Stimulated activated naive B cell treated with anti-CD40 and anti-IgM and Interleukin-4, amounts not matched to agents 10 μg/mL and 1 μg/mL and 100 μg/mL, for 72 hours (primary cell): ENCODE results near the gene PPP2R5C.

Source experiments
- ATAC-seq, 2 donors: fragments of 150-1000 bp; cut with Tn5 transposase; replicated peaks; 2 replicates each; pipeline ENCODE4 v1.10.0; 2021; ENCODE audit warnings: moderate library complexity in 1 of 2
- DNase-seq: peaks from one replicate; pipeline ENCODE4 v3.0.0; 2021
- H3K27ac Mint-ChIP-seq: one replicate; pipeline ENCODE4 v1.8.0; 2022; ENCODE audit warnings: mild to moderate bottlenecking, mixed read lengths
- H3K27me3 Mint-ChIP-seq, 2 donors: one replicate each; pipeline ENCODE4 v1.8.0; 2022; ENCODE audit warnings: mixed read lengths in 2 of 2
- H3K36me3 Mint-ChIP-seq, 2 donors: one replicate each; pipeline ENCODE4 v1.8.0; 2022; ENCODE audit warnings: mixed read lengths in 2 of 2, mild to moderate bottlenecking in 1 of 2
- H3K4me1 Mint-ChIP-seq, 2 donors: one replicate each; pipeline ENCODE4 v1.8.0; 2022; ENCODE audit warnings: mixed read lengths in 2 of 2, mild to moderate bottlenecking in 1 of 2
- H3K4me3 Mint-ChIP-seq, 2 donors: one replicate each; pipeline ENCODE4 v1.8.0; 2022; ENCODE audit warnings: mild to moderate bottlenecking in 2 of 2, mixed read lengths in 2 of 2, moderate library complexity in 1 of 2
- H3K9me3 Mint-ChIP-seq, 2 donors: one replicate each; pipeline ENCODE4 v1.8.0; 2022; ENCODE audit warnings: mixed read lengths in 2 of 2, mild to moderate bottlenecking in 1 of 2

The PPP2R5C gene

DNA sequence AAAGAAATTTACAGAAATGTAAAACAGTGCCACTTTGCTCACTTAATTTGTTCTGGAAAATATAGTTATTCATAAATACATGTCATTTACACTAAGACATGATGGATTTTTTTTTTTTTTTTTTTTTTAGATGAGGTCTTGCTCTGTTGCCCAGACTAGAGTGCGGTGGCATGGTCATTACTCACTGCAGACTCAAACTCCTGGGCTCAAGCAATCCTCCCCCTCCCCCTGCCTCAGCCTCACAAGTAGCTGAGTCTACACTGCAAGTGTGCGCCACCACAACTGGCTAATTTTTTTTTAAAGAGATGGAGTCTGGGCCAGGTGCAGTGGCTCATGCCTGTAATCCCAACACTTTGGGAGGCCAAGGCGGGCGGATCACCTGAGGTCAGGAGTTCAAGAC is 101.2 kb downstream of the PPP2R5C start:
- H3K36me3 Mint-ChIP-seq: peaks cover 34 to 39% of the 10 kb centered on the region in 2 donors
- no peak overlapping the region for H3K27ac Mint-ChIP-seq

DNA sequence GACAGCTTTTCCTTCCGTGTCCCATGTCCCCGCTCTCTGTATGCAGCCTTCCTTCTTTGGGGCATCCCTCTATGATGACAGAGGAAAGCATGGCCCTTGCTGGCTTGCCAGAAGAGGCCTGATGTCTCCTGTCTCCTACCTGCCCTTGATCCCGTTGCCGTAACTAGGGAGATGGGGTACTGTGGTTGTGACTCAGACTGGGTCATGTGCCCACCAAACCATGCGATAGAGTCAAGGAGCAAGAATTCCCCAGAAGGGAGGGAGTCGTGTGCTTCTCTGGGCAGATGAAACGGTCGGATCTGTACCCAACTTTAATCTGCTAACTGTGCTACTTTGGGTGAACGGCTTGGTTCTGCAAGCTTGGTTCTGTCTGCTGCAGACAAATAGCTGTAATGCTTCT is 103.8 kb downstream of the PPP2R5C start:
- ATAC-seq (no peak), DNase-seq (no peak)
- H3K27me3 Mint-ChIP-seq: no peaks in the 10 kb centered on the region
- peaks cover 20 to 42% of the 10 kb centered on the region in 2 donors for H3K4me1 Mint-ChIP-seq
- peaks cover 27 to 41% of the 10 kb centered on the region in 2 donors for H3K36me3 Mint-ChIP-seq
- H3K9me3 Mint-ChIP-seq: no peaks in the 10 kb centered on the region
- peak overlapping the region; percentile 66 for H3K27ac Mint-ChIP-seq
- no peak overlapping the region for H3K4me3 Mint-ChIP-seq

More for the DNA sequence above, 101.2 kb downstream of the PPP2R5C start:
- Mint-ChIP-seq H3K4me3 (no peak overlapping the region), H3K27me3 (no peaks in the 10 kb centered on the region), H3K4me1 (peaks cover 23 to 36% of the 10 kb centered on the region in 2 donors), H3K9me3 (no peaks in the 10 kb centered on the region)
- ATAC-seq: no peak
- DNase-seq: no peak

DNA sequence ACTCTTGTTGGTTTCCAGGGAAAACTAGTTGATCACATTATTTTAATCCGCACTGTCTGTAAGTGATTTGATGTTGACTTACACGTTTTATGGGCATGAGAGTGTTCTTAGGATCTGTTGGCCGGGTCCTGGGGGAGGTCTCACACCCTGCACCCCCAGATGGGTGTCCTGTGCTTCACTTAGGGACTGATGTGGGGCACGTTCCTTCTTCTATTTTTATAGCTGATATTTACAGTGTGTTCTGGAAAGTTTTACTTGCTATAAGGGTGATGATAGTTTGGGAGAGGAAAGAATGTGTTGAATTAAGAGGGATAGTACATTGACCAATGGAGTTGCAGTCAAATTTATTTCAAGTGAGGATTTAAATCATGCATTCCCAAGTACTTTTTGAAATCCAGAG is 106.3 kb downstream of the PPP2R5C start:
- Mint-ChIP-seq H3K27ac (no peak overlapping the region), H3K4me1 (peaks cover 24 to 60% of the 10 kb centered on the region in 2 donors), H3K36me3 (peaks cover 18 to 32% of the 10 kb centered on the region in 2 donors), H3K9me3 (no peaks in the 10 kb centered on the region), H3K4me3 (no peak overlapping the region), H3K27me3 (no peaks in the 10 kb centered on the region)
- no peak for DNase-seq
- no peak for ATAC-seq

DNA sequence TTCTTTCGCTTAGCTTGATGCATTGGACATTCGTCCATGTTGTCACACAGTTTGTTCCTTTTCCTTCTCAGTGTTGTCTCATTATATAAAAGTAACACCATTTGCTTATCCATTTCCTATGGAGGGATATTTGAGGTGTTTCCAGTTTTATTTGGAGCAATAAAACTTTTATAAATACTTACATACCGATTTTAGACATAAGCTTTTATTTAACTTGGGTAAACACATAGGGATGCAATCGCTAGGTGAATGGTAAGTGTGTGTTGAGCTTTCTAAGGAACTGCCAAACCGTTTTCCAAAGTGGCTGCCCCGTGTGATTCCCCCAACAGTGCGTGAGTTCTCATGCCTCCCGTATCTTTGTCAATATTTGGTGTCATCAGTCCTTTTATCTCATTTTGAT is 107.7 kb downstream of the PPP2R5C start:
- H3K36me3 Mint-ChIP-seq: peaks cover 22 to 43% of the 10 kb centered on the region in 2 donors
- no peak for DNase-seq
- no peaks in the 10 kb centered on the region for H3K9me3 Mint-ChIP-seq
- no peaks in the 10 kb centered on the region for H3K27me3 Mint-ChIP-seq
- H3K4me3 Mint-ChIP-seq: no peak overlapping the region
- peaks cover 31 to 72% of the 10 kb centered on the region in 2 donors for H3K4me1 Mint-ChIP-seq
- no peak for ATAC-seq
- H3K27ac Mint-ChIP-seq: peak overlapping the region; percentile 37

DNA sequence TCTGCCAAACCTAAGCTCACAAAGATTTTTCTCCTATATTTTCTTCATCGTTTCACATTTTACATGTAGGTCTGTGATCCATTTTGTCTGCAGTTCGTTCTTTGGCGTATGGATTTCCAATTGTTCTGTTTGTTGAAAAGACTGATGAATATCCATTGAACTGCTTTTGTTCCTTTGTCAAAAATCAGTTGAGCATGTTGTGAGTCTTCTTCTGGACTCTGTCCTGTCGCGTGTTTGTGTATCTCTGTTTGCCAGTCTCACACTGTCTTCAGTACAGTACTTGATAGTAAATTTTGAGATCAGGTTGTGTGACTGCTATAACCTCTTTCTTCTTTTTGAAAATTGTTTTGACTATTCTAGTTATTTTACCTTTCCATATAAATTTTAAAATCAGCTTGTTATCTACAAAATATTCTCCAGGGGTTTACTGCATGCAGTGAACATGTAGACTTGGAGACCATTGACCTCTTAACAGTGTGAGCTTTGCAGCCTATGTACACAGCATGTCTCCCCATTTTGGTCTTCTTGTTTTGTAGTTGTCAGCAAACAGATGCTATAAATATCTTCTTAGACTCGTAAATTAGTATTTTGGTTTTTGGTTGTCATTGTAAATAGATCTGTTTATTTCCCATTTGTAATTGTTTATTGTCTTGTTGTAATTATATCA is 108.9 kb downstream of the PPP2R5C start:
- DNase-seq (no peak), ATAC-seq (no peak)
- no peaks in the 10 kb centered on the region for H3K27me3 Mint-ChIP-seq
- no peak overlapping the region for H3K4me3 Mint-ChIP-seq
- H3K36me3 Mint-ChIP-seq: peaks cover 11 to 31% of the 10 kb centered on the region in 2 donors
- H3K4me1 Mint-ChIP-seq: peaks cover 26 to 67% of the 10 kb centered on the region in 2 donors
- no peak overlapping the region for H3K27ac Mint-ChIP-seq
- no peaks in the 10 kb centered on the region for H3K9me3 Mint-ChIP-seq

DNA sequence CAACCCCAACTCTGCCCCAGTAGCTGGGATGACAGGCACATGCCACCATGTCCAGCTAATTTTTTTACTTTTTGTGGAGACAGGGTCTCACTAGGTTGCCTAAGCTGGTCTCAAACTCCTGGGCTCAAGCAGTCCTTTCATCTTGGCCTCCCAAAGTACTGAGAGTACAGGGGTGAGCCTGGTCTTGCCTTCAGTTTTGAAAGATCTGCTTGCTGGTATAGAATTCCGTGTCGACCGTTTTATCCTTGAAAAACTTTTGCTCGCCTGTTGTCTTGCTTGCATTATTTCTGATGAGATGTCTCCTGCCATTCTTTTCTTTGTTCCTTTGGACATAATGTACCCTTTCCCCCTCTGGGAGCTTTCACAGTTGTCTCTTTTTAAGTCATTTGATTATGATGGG is 110.8 kb downstream of the PPP2R5C start:
- Mint-ChIP-seq H3K27me3 (no peaks in the 10 kb centered on the region), H3K9me3 (no peaks in the 10 kb centered on the region), H3K36me3 (peaks cover 11 to 30% of the 10 kb centered on the region in 2 donors), H3K4me1 (peaks cover 31 to 86% of the 10 kb centered on the region in 2 donors), H3K27ac (no peak overlapping the region), H3K4me3 (no peak overlapping the region)
- ATAC-seq: no peak
- no peak for DNase-seq

DNA sequence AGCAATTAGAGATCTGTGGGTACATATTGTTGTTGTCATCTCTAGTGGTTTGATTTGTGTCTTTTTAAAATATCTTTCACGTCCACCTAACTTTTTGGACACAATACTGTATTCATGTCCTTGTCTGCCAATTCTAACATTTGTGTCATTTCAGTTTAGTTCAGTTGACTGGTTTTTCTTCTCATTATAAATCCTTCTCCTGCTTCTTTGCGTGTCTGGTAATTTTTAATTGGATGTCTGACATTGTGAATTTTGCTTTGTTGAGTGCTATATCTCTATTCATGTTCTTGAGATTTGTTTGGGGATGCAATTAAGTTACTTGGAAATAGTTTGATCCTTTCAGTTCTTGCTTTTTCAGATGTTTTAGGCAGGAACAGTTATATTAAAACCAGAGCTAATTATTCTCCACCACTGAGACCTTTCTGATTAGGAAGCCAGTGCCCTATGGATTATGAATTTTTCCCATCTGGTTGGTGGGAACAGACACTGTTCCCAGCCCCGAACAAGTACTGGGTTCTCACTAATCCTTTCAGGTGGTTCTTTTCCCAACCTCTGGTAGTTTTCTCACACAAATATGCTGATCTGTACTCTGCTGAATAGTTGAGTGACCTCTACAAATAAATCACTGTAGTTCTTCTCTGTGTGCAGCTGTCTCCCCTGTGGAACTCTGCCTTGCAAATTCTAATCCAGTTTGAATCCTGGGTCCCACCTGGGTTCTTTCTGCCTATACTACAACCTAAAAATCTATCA is 111.7 kb downstream of the PPP2R5C start:
- no peak overlapping the region for H3K4me3 Mint-ChIP-seq
- H3K36me3 Mint-ChIP-seq: peaks cover 11 to 35% of the 10 kb centered on the region in 2 donors
- no peaks in the 10 kb centered on the region for H3K9me3 Mint-ChIP-seq
- ATAC-seq: no peak
- H3K4me1 Mint-ChIP-seq: peaks cover 37 to 90% of the 10 kb centered on the region in 2 donors
- H3K27me3 Mint-ChIP-seq: no peaks in the 10 kb centered on the region
- H3K27ac Mint-ChIP-seq: peak overlapping the region; percentile 10
- no peak for DNase-seq

DNA sequence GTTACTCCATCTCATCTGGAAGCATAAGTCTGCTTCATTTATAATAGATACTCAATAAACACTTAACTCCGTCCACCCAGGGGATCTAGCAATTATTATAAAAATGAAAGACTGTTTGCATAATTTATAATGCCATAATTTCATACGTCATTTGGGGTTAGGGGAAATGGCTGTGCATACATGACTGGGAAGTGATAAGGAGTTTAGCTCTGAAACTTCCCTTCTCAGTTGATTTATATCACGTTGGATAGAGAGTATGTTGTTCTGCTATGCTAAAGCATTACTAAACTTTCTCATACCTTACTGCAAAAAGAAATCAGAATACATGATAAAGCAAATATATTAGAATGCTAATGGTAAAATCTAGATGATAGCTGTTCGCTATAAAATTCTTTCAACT is 112.5 kb downstream of the PPP2R5C start:
- H3K9me3 Mint-ChIP-seq: no peaks in the 10 kb centered on the region
- H3K27ac Mint-ChIP-seq: peak overlapping the region; percentile 37
- peaks cover 40 to 93% of the 10 kb centered on the region in 2 donors for H3K4me1 Mint-ChIP-seq
- DNase-seq (no peak), ATAC-seq (no peak)
- H3K4me3 Mint-ChIP-seq: no peak overlapping the region
- H3K27me3 Mint-ChIP-seq: no peaks in the 10 kb centered on the region
- H3K36me3 Mint-ChIP-seq: peaks cover 8 to 32% of the 10 kb centered on the region in 2 donors

DNA sequence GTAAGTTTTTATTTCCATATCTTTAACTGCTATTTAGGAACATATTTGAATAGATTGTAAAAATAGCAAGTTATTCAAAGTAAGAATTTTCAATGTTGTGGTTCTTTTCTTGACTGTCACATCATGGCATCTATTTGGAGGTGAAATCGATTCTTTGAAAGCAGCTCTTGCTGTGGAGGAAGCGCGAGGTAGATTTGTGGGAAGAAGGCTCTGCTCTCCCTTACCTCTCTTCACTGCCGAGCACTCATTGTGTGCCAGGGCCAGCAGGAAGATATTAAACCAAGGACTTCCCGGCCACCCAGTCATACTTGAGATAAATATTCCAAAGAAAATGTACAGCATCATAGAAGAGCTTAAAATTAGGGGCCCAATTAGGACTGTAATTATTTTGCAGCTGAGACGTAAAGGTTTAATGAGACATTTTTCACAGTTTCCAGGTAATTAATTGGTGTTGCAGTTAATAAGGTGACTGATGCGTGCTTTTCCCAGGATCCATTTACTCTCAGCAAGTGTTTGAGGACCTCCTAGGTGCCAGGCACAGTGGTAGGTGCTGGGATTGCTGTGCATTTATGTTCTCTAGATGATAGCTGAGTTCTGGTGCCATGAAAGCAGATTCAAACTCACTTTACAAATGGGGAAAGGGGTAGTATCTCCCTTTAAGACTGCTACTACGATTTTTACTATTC is 113.7 kb downstream of the PPP2R5C start:
- H3K9me3 Mint-ChIP-seq: no peaks in the 10 kb centered on the region
- H3K36me3 Mint-ChIP-seq: peaks cover 11 to 32% of the 10 kb centered on the region in 2 donors
- ATAC-seq (no peak), DNase-seq (no peak)
- peak overlapping the region in 1 of 2 donors; percentile 37 for H3K4me3 Mint-ChIP-seq
- H3K27me3 Mint-ChIP-seq: no peaks in the 10 kb centered on the region
- H3K27ac Mint-ChIP-seq: peak overlapping the region; percentile 85
- H3K4me1 Mint-ChIP-seq: peaks cover 48 to 93% of the 10 kb centered on the region in 2 donors

DNA sequence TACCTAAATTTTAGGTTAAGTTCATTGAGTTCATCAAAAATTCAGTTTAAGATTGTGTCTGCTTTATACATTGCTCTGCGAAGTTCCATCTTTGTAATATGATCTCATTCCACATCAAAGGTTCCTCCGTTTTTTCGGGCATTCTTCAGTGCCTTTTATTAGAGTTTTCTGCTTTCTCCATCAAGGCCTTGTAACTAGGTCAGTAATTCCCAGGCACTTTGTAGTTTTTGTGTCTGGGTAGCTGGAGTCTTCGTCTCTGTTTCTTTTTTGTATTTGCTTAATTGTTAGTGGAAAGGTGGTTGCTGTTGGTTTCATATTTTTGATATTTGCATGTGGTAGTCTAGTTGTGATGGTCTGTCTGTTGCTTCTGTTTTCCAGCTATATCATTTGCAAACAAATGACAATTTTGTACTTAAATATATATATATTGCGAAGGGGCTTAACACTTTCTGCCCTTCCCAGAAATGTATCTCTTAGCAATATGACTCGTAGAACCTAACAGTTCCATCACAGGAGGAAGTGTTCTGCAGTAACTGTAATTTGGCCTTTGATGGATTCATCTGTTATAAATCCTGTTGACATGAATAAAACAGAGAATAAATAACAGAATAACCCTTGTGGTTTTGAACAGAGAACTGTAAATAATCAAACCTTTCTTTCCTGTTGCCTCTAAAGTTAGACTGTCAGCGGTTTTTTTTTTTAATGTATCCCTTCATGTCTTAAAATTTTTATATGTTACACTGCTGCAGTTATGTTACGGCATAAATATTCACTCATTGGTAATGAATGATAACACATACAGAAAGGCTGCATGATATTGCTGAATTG is 114.4 kb downstream of the PPP2R5C start:
- H3K4me3 Mint-ChIP-seq: peak overlapping the region; percentile 55 to 71
- DNase-seq: no peak
- peak; percentile 26 to 31 for ATAC-seq
- H3K9me3 Mint-ChIP-seq: no peaks in the 10 kb centered on the region
- H3K4me1 Mint-ChIP-seq: peaks cover 46 to 86% of the 10 kb centered on the region in 2 donors
- H3K36me3 Mint-ChIP-seq: peaks cover 10 to 28% of the 10 kb centered on the region in 2 donors
- H3K27me3 Mint-ChIP-seq: no peaks in the 10 kb centered on the region
- H3K27ac Mint-ChIP-seq: peak overlapping the region; percentile 85

DNA sequence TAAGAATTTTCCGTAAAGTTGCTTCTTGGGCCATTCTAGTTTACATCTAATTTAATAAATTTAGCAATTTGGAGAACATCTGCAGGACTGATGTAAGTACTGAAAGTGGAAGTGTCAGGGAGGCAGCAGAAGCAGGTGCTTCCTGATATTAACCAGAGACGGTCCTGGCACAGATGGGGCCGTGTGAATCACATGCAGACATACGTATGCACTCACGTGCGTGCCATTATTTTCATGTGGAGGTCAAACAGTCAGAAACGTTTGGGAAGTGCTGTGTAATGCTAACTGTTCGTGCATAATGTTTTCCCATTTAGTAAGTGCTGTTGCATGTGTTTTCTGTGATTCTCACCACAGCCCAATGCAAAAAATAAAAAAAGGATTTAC is 115.0 kb downstream of the PPP2R5C start:
- peak; percentile 84 for DNase-seq
- Mint-ChIP-seq H3K36me3 (peaks cover 10 to 29% of the 10 kb centered on the region in 2 donors), H3K4me3 (peak overlapping the region; percentile 55 to 71), H3K9me3 (no peaks in the 10 kb centered on the region), H3K4me1 (peaks cover 44 to 82% of the 10 kb centered on the region in 2 donors), H3K27ac (peak overlapping the region; percentile 85), H3K27me3 (no peaks in the 10 kb centered on the region)
- ATAC-seq: peak; percentile 99

DNA sequence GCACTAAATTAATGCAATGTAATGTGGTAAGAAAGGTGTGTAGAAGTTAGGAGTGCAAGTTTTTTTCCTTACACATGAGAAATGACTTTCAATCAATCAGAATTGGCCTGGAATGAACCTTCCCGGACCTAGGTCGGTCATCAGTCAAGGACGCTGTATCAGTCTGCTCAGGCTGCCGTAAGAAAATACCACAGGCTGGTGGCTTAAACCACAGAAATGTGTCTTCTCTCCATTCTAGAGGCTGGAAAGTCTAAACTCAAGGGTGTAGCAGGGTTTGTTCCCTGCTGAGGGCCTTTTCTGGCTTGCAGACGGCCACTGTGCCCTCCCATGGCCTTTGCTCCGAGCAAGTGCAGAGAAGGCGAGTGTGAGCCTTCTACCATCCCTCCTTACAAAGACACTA is 116.3 kb downstream of the PPP2R5C start:
- H3K4me1 Mint-ChIP-seq: peaks cover 45 to 74% of the 10 kb centered on the region in 2 donors
- H3K27ac Mint-ChIP-seq: peak overlapping the region; percentile 84
- ATAC-seq: no peak
- DNase-seq: no peak
- no peaks in the 10 kb centered on the region for H3K27me3 Mint-ChIP-seq
- H3K9me3 Mint-ChIP-seq: no peaks in the 10 kb centered on the region
- H3K36me3 Mint-ChIP-seq: peaks cover 18 to 39% of the 10 kb centered on the region in 2 donors
- no peak overlapping the region for H3K4me3 Mint-ChIP-seq

DNA sequence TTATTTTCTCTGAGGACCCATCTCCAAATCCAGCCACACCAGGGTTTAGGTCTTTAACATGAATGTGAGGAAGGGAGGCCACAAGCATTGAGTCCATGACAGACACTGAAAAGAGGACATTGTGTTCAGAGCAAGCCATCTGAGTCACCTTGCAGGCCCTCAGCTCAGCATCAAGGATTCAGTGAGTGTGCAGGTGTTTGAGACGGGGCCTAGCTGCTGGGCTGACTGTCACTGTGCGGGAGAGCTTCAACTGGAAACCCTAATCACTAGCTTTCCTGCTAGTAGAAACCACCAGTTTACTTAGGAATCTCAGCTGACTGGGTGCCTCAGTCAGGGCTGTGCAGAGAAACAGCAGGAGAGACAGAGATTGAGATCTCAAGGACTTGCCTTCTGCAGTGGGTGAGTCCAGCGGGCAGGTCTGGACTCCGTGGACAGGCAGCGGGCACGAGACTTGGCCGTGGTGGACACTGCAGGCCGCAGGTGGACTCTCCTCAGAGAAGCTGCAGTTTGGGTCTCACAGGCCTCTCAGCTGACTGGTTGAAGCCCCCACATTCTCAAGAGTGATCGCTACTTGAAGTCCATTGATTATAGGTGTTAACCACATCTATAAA is 116.8 kb downstream of the PPP2R5C start:
- no peak for DNase-seq
- H3K4me3 Mint-ChIP-seq: peak overlapping the region in 1 of 2 donors; percentile 6
- H3K27ac Mint-ChIP-seq: peak overlapping the region; percentile 84
- peaks cover 41 to 68% of the 10 kb centered on the region in 2 donors for H3K4me1 Mint-ChIP-seq
- no peaks in the 10 kb centered on the region for H3K9me3 Mint-ChIP-seq
- peaks cover 14 to 35% of the 10 kb centered on the region in 2 donors for H3K36me3 Mint-ChIP-seq
- ATAC-seq: no peak
- H3K27me3 Mint-ChIP-seq: no peaks in the 10 kb centered on the region
